ENCODE results near the gene ATXN1.
"Not testable (repeated sequence)": the region's sequence is repeated elsewhere in the genome, so short reads cannot be mapped to it uniquely, and the experiment has no call there.

Gene ATXN1

GRCh38 chr6:16614143-16614542 is 147.1 kb downstream of the ATXN1 start:
- DNase-seq (ENCODE audit: low read depth), result not testable (repeated sequence)

- DNase-seq (ENCODE audit: low read depth), result not testable (repeated sequence)
These were observed 147.8 kb downstream of the ATXN1 start for GRCh38 chr6:16613504-16613903.

- DNase-seq (ENCODE audit: low read depth), result no peak
These were observed 152.8 kb downstream of the ATXN1 start for GRCh38 chr6:16608444-16608843.

- DNase-seq (ENCODE audit: low read depth), result peak; percentile 34
These were observed 159.2 kb downstream of the ATXN1 start for GRCh38 chr6:16602035-16602434.

- DNase-seq (ENCODE audit: low read depth), result no peak
These were observed 160.6 kb downstream of the ATXN1 start for GRCh38 chr6:16600701-16601100.

GRCh38 chr6:16600026-16600425 is 161.2 kb downstream of the ATXN1 start:
- DNase-seq (ENCODE audit: low read depth), result no peak

GRCh38 chr6:16596616-16597331 is 164.5 kb downstream of the ATXN1 start:
- DNase-seq (ENCODE audit: low read depth), result no peak

- no peak for DNase-seq (ENCODE audit: low read depth)
These were observed 165.6 kb downstream of the ATXN1 start for GRCh38 chr6:16595514-16596120.

- DNase-seq (ENCODE audit: low read depth), result no peak
These were observed 166.4 kb downstream of the ATXN1 start for GRCh38 chr6:16594849-16595248.

- DNase-seq (ENCODE audit: low read depth), result no peak
These were observed 168.9 kb downstream of the ATXN1 start for GRCh38 chr6:16592223-16592911.

- peak; percentile 20 for DNase-seq (ENCODE audit: low read depth)
These were observed 169.7 kb downstream of the ATXN1 start for GRCh38 chr6:16591396-16592222.

- no peak for DNase-seq (ENCODE audit: low read depth)
These were observed 175.5 kb downstream of the ATXN1 start for GRCh38 chr6:16585805-16586204.

GRCh38 chr6:16583144-16583762 is 178.0 kb downstream of the ATXN1 start:
- no peak for DNase-seq (ENCODE audit: low read depth)

GRCh38 chr6:16582446-16583143 is 178.7 kb downstream of the ATXN1 start:
- no peak for DNase-seq (ENCODE audit: low read depth)

GRCh38 chr6:16578695-16579285 is 182.5 kb downstream of the ATXN1 start:
- no peak for DNase-seq (ENCODE audit: low read depth)

GRCh38 chr6:16576451-16577368 is 184.6 kb downstream of the ATXN1 start:
- no peak for DNase-seq (ENCODE audit: low read depth)

- DNase-seq (ENCODE audit: low read depth), result no peak
These were observed 185.6 kb downstream of the ATXN1 start for GRCh38 chr6:16575655-16576054.

- DNase-seq (ENCODE audit: low read depth), result no peak
These were observed 188.3 kb downstream of the ATXN1 start for GRCh38 chr6:16572943-16573342.

- no peak for DNase-seq (ENCODE audit: low read depth)
These were observed 188.9 kb downstream of the ATXN1 start for GRCh38 chr6:16572317-16572716.

- no peak for DNase-seq (ENCODE audit: low read depth)
These were observed 190.3 kb downstream of the ATXN1 start for GRCh38 chr6:16570946-16571345.
